Retinal pigment epithelial cell (primary cell): ENCODE measurements around the gene KIR2DL4.
"Not testable (repeated sequence)": the region's sequence is repeated elsewhere in the genome, so short reads cannot be mapped to it uniquely, and the experiment has no call there.

Experiments
- DNase-seq: peaks from one replicate; pipeline ENCODE4 v3.0.0-alpha.2; 2010; ENCODE audit warnings: low read depth
- H3K4me3 ChIP-seq: 2 replicates; pipeline ENCODE4 v1.5.1; 2011; ENCODE audit warnings: mild to moderate bottlenecking, low read length, control low read depth, moderate library complexity
- TF ChIP-seq, protein P1 (sequence below): conservative IDR thresholded peaks from 2 replicates; pipeline ENCODE4 v1.5.1; 2011; ENCODE audit warnings: low read depth, low read length, control low read depth, inconsistent platforms

The KIR2DL4 gene

DNA sequence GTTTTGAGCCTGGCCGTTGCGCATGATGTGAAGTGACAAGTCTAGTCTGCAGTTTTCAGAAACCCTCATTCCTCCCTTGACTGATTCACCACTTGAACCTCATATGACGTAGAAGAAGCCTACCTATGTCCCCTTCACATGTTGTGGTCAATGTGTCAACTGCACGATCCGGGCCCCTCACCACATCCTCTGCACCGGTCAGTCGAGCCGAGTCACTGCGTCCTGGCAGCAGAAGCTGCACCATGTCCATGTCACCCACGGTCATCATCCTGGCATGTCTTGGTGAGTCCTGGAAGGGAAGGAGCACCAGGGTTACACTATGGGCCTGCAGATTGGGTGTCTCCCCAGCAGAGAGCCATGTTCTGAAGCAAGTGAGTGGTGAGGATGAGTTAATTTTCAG, at the start of gene KIR2DL4:
KIR2DL4 (plus strand) TSS at position 201 of the 400 bp plus-strand sequence; CDS start at position 243, 42 bp downstream.
- H3K4me3 ChIP-seq, result no peak within 1 kb of the TSS
- no peak for DNase-seq
- TF ChIP-seq, protein P1, sequence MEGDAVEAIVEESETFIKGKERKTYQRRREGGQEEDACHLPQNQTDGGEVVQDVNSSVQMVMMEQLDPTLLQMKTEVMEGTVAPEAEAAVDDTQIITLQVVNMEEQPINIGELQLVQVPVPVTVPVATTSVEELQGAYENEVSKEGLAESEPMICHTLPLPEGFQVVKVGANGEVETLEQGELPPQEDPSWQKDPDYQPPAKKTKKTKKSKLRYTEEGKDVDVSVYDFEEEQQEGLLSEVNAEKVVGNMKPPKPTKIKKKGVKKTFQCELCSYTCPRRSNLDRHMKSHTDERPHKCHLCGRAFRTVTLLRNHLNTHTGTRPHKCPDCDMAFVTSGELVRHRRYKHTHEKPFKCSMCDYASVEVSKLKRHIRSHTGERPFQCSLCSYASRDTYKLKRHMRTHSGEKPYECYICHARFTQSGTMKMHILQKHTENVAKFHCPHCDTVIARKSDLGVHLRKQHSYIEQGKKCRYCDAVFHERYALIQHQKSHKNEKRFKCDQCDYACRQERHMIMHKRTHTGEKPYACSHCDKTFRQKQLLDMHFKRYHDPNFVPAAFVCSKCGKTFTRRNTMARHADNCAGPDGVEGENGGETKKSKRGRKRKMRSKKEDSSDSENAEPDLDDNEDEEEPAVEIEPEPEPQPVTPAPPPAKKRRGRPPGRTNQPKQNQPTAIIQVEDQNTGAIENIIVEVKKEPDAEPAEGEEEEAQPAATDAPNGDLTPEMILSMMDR, result no peak

- not testable (repeated sequence) for H3K4me3 ChIP-seq, DNase-seq
Measured at GRCh38 chr19:54756204-54757110, 47.0 kb upstream of the KIR2DL4 start.

GRCh38 chr19:54758577-54758976, 44.8 kb upstream of the KIR2DL4 start:
- not testable (repeated sequence) for H3K4me3 ChIP-seq, DNase-seq

DNA sequence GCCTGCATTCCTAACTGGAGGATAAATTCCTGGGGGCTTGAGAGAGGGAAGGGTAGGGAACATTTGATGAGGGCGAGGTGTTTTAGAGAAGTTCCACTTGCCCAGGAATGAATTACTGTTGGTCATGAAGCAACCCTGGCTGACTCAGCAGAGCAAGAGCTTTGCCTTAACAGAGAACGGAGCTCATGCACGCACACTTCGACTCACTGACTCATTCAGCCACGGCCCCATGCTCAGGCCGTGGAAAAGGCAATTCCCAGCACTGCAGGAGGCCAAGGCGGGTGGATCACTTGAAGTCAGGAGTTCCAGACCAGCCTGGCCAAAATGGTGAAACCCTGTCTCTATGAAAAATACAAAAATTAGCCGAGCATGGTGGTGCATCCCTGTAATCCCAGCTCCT, 39.2 kb upstream of the KIR2DL4 start:
- DNase-seq, H3K4me3 ChIP-seq: not testable (repeated sequence)

- not testable (repeated sequence) for H3K4me3 ChIP-seq, DNase-seq
Measured at GRCh38 chr19:54766464-54766863, 36.9 kb upstream of the KIR2DL4 start.

DNA sequence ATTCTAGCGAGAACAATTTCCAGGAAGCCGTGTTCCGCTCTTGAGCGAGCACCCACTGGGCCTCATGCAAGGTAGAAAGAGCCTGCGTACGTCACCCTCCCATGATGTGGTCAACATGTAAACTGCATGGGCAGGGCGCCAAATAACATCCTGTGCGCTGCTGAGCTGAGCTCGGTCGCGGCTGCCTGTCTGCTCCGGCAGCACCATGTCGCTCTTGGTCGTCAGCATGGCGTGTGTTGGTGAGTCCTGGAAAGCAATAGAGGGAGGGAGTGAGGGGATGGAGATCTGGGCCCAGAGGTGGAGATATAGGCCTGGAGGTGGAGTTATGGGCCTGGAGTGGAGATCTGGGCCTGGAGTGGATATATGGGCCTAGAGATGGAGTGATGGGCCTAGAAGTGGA, 33.8 kb upstream of the KIR2DL4 start, which contains the start of gene KIR2DL1:
KIR2DL1 (plus strand) TSS at position 148 of the 400 bp plus-strand sequence; CDS start at position 206, 58 bp downstream.
- not testable (repeated sequence) for DNase-seq, H3K4me3 ChIP-seq

DNA sequence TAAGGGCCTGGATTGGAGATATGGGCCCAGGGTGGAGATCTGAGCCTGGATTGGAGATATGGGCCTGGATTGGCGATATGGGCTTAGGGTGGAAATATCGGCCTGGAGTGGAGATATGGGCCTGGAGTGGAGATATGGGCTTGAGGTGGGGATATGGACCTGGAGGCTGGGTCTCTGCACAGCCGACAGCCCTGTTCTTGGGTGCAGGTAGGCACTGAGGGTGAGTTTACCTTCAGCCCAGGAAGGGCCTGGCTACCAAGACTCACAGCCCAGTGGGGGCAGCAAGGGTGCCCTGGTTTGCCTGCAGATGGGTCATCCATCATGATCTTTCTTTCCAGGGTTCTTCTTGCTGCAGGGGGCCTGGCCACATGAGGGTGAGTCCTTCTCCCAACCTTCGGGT, 32.9 kb upstream of the KIR2DL4 start:
- not testable (repeated sequence) for DNase-seq, H3K4me3 ChIP-seq

DNA sequence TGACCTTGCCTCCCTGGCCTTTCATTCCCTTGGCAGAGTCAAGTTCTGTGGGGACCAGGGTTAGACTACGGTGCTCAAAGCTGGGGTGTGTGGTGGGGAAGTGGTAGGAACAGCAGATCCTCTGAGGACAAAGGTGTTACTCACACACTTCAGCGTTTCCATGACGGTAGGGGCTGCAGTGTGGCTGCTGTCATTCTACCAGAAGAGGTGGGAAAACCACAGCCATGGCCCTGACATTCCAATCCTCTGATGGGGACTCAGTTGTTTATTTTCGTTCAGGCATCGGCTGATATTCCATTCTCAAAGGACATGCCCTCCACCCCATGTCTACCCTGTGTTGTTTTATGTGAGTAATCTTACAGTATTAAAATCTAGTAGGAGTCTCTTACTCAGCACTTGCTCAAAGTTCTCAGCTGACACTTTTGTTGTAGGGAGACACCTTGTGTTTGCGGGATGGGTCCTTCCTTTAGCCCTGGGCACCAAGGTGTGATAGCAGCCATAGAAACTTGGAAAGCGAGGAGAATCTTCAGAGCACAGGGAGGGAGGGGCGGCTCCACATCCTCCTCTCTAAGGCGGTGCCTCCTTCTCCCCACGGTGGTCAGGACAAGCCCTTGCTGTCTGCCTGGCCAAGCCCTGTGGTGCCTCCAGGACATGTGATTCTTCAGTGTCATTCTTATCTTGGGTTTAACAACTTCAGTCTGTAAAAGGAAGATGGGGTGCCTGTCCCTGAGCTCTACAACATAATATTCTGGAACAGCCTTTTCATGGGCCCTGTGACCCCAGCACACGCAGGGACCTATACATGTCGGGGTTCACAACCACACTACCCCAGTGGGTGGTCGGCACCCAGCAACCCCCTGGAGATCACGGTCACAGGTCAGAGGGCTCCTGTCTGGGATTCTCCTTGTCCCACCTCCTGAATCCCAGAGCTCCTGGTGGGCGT, 32.1 kb upstream of the KIR2DL4 start:
- DNase-seq, result not testable (repeated sequence)

DNA sequence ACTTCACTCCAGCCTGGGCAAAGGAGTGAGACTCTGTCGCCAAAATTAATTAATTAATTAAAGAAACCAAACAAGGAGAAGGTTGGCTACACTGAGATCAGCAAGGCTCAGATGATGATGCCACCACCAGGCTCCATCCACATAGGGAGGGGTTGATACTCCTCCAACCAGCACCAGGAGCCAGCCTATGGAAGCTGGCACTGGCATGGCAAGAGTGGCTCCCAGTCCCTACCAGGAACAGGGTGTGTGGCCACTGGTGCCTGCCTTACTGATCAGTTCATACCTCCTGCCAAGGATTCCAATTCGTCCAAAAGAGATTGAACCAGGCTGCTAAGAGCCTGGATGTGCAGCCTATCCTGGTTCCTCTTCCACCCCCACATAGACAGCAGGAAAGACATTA, 30.7 kb upstream of the KIR2DL4 start:
- not testable (repeated sequence) for DNase-seq

More for the DNA sequence above, 32.1 kb upstream of the KIR2DL4 start:
- H3K4me3 ChIP-seq, result not testable (repeated sequence)

GRCh38 chr19:54775095-54775815, 28.2 kb upstream of the KIR2DL4 start:
- not testable (repeated sequence) for H3K4me3 ChIP-seq, DNase-seq

More for the DNA sequence above, 30.7 kb upstream of the KIR2DL4 start:
- H3K4me3 ChIP-seq, result not testable (repeated sequence)

GRCh38 chr19:54775830-54776229, 27.6 kb upstream of the KIR2DL4 start:
- H3K4me3 ChIP-seq, DNase-seq: not testable (repeated sequence)

GRCh38 chr19:54777851-54778250, 25.6 kb upstream of the KIR2DL4 start:
- not testable (repeated sequence) for DNase-seq, H3K4me3 ChIP-seq

GRCh38 chr19:54778896-54779295, 24.5 kb upstream of the KIR2DL4 start:
- not testable (repeated sequence) for DNase-seq, H3K4me3 ChIP-seq

DNA sequence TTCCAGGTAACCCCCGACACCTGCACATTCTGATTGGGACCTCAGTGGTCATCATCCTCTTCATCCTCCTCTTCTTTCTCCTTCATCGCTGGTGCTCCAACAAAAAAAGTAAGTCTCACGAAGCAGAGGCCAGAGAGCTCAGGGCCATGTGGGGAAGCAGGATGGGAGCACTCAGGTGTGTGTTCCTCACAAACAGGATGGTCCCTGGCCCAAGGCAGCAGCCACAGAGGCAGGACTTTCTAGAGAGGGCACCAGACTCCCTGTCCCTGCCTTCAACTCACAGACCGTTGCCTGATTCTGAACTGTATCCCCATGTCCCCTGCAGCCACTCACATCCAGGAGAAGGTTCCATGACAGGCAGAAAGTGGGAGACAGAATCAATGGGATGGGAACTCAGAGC, 20.5 kb upstream of the KIR2DL4 start:
- DNase-seq, result not testable (repeated sequence)

DNA sequence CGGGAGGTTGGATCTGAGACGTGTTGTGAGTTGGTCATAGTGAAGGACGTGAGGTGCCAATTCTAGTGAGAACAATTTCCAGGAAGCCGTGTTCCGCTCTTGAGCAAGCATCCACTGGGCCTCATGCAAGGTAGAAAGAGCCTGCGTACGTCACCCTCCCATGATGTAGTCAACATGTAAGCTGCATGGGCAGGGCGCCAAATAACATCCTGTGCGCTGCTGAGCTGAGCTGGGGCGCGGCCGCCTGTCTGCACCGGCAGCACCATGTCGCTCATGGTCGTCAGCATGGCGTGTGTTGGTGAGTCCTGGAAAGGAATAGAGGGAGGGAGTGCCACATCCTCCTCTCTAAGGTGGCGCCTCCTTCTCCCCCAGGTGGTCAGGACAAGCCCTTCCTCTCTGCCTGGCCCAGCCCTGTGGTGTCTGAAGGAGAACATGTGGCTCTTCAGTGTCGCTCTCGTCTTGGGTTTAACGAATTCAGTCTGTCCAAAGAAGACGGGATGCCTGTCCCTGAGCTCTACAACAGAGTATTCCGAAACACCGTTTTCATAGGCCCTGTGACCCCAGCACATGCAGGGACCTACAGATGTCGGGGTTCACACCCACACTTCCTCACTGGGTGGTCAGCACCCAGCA, 17.2 kb upstream of the KIR2DL4 start:
- not testable (repeated sequence) for H3K4me3 ChIP-seq, DNase-seq

More for the DNA sequence above, 20.5 kb upstream of the KIR2DL4 start:
- H3K4me3 ChIP-seq, result not testable (repeated sequence)

DNA sequence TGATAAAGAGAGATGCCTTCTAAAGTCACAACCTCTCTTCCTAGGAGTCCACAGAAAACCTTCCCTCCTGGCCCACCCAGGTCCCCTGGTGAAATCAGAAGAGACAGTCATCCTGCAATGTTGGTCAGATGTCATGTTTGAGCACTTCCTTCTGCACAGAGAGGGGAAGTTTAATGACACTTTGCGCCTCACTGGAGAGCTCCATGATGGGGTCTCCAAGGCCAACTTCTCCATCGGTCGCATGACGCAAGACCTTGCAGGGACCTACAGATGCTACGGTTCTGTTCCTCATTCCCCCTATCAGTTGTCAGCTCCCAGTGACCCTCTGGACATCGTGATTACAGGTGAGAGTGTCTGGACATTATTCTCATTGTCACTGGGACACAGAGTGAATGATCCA, 15.3 kb upstream of the KIR2DL4 start:
- not testable (repeated sequence) for H3K4me3 ChIP-seq, DNase-seq
